Measurements from ENCODE around the gene RERG. TPM values are rescaled to one million over a fixed set of nuclear protein-coding genes. Genes with fewer than 3 reads are reported as not detected.

The RERG gene
- total RNA-seq, 2 donors from 2014 or later: 0.84 to 5.3 TPM

GRCh38 chr12:15208140-15208539 is 13.1 kb downstream of the RERG start:
- no peak for TF ChIP-seq CTCF (IDR thresholded peaks at IDR 0.05)
- no peak for DNase-seq
- intact Hi-C loops (cut with DNase I): no loop called here
- H3K36me3 ChIP-seq: no peaks in the 10 kb centered on the region
- H3K9me3 ChIP-seq: no peaks in the 10 kb centered on the region
- no peak overlapping the region for H3K9ac ChIP-seq (ENCODE audit: low read depth in 2 of 2, low read length in 2 of 2)
- H3K4me3 ChIP-seq: no peak overlapping the region
- no peaks in the 10 kb centered on the region for H3K27me3 ChIP-seq
- H3K4me1 ChIP-seq: no peaks in the 10 kb centered on the region
- no peak overlapping the region for H3K27ac ChIP-seq

GRCh38 chr12:15206831-15207389 is 14.3 kb downstream of the RERG start:
- H3K4me3 ChIP-seq: no peak overlapping the region
- TF ChIP-seq CTCF (IDR thresholded peaks at IDR 0.05): no peak
- intact Hi-C loops (cut with DNase I): no loop called here
- no peaks in the 10 kb centered on the region for H3K4me1 ChIP-seq
- no peak overlapping the region for H3K9ac ChIP-seq (ENCODE audit: low read depth in 2 of 2, low read length in 2 of 2)
- H3K27ac ChIP-seq: no peak overlapping the region
- no peaks in the 10 kb centered on the region for H3K9me3 ChIP-seq
- no peak for DNase-seq
- no peaks in the 10 kb centered on the region for H3K36me3 ChIP-seq
- H3K27me3 ChIP-seq: no peaks in the 10 kb centered on the region

GRCh38 chr12:15206338-15206737 is 14.9 kb downstream of the RERG start:
- no peaks in the 10 kb centered on the region for H3K4me1 ChIP-seq

GRCh38 chr12:15205341-15206010 is 15.7 kb downstream of the RERG start:
- Histone ChIP-seq H3K9ac (ENCODE audit: low read depth in 2 of 2, low read length in 2 of 2) (no peak overlapping the region), H3K36me3 (no peaks in the 10 kb centered on the region), H3K4me3 (no peak overlapping the region), H3K27ac (no peak overlapping the region), H3K4me1 (no peaks in the 10 kb centered on the region), H3K9me3 (no peaks in the 10 kb centered on the region), H3K27me3 (no peaks in the 10 kb centered on the region)
- DNase-seq: no peak
- intact Hi-C loops (cut with DNase I): no loop called here
- no peak for TF ChIP-seq CTCF (IDR thresholded peaks at IDR 0.05)

More at GRCh38 chr12:15206338-15206737, 14.9 kb downstream of the RERG start:
- DNase-seq: no peak
- no peaks in the 10 kb centered on the region for H3K36me3 ChIP-seq
- H3K27me3 ChIP-seq: no peaks in the 10 kb centered on the region
- H3K9ac ChIP-seq (ENCODE audit: low read depth in 2 of 2, low read length in 2 of 2): no peak overlapping the region
- H3K4me3 ChIP-seq: no peak overlapping the region
- H3K27ac ChIP-seq: no peak overlapping the region
- intact Hi-C loops (cut with DNase I): no loop called here
- no peak for TF ChIP-seq CTCF (IDR thresholded peaks at IDR 0.05)
- no peaks in the 10 kb centered on the region for H3K9me3 ChIP-seq

- no peaks in the 10 kb centered on the region for H3K36me3 ChIP-seq
- H3K9ac ChIP-seq (ENCODE audit: low read depth in 2 of 2, low read length in 2 of 2): no peak overlapping the region
- H3K27me3 ChIP-seq: no peaks in the 10 kb centered on the region
- no peaks in the 10 kb centered on the region for H3K9me3 ChIP-seq
- H3K4me1 ChIP-seq: no peaks in the 10 kb centered on the region
- intact Hi-C loops (cut with DNase I): no loop called here
- TF ChIP-seq CTCF (IDR thresholded peaks at IDR 0.05): no peak
- no peak for DNase-seq
- no peak overlapping the region for H3K4me3 ChIP-seq
- no peak overlapping the region for H3K27ac ChIP-seq
Measured at GRCh38 chr12:15201456-15201855, 19.8 kb downstream of the RERG start.
